ENCODE results near the gene BANF1.

Gene BANF1

GRCh38 chr11:65965986-65966762 lies 36.1 kb upstream of the BANF1 start:
- TF ChIP-seq EP300 (IDR thresholded peaks at IDR 0.05; ENCODE audit: borderline replicate concordance) (no peak), EGR1 (IDR thresholded peaks at IDR 0.05) (no peak), CEBPB (IDR thresholded peaks at IDR 0.05) (no peak), TEAD4 (IDR thresholded peaks at IDR 0.05) (no peak), YY1 (IDR thresholded peaks at IDR 0.05; ENCODE audit: low read depth) (no peak), CREB1 (IDR thresholded peaks at IDR 0.05; ENCODE audit: low read depth) (no peak), TCF12 (IDR thresholded peaks at IDR 0.05; ENCODE audit: low read depth) (no peak), RAD21 (IDR thresholded peaks at IDR 0.05; ENCODE audit: low read depth) (no peak), USF1 (IDR thresholded peaks at IDR 0.05) (no peak), NFIC (IDR thresholded peaks at IDR 0.05) (no peak), FOXM1 (IDR thresholded peaks at IDR 0.05; ENCODE audit: borderline replicate concordance, low read depth) (no peak), ZBTB7A (IDR thresholded peaks at IDR 0.05; ENCODE audit: low read depth) (no peak), TAF1 (IDR thresholded peaks at IDR 0.05; ENCODE audit: low read depth) (no peak)
- TF ChIP-seq, protein P1, sequence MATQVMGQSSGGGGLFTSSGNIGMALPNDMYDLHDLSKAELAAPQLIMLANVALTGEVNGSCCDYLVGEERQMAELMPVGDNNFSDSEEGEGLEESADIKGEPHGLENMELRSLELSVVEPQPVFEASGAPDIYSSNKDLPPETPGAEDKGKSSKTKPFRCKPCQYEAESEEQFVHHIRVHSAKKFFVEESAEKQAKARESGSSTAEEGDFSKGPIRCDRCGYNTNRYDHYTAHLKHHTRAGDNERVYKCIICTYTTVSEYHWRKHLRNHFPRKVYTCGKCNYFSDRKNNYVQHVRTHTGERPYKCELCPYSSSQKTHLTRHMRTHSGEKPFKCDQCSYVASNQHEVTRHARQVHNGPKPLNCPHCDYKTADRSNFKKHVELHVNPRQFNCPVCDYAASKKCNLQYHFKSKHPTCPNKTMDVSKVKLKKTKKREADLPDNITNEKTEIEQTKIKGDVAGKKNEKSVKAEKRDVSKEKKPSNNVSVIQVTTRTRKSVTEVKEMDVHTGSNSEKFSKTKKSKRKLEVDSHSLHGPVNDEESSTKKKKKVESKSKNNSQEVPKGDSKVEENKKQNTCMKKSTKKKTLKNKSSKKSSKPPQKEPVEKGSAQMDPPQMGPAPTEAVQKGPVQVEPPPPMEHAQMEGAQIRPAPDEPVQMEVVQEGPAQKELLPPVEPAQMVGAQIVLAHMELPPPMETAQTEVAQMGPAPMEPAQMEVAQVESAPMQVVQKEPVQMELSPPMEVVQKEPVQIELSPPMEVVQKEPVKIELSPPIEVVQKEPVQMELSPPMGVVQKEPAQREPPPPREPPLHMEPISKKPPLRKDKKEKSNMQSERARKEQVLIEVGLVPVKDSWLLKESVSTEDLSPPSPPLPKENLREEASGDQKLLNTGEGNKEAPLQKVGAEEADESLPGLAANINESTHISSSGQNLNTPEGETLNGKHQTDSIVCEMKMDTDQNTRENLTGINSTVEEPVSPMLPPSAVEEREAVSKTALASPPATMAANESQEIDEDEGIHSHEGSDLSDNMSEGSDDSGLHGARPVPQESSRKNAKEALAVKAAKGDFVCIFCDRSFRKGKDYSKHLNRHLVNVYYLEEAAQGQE (IDR thresholded peaks at IDR 0.05; ENCODE audit: low read depth): no peak
- TF ChIP-seq, protein P2, sequence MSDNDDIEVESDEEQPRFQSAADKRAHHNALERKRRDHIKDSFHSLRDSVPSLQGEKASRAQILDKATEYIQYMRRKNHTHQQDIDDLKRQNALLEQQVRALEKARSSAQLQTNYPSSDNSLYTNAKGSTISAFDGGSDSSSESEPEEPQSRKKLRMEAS (IDR thresholded peaks at IDR 0.05): no peak

GRCh38 chr11:65967329-65967934 lies 34.9 kb upstream of the BANF1 start:
- TF ChIP-seq TEAD4 (IDR thresholded peaks at IDR 0.05) (no peak), TCF12 (IDR thresholded peaks at IDR 0.05; ENCODE audit: low read depth) (no peak), CREB1 (IDR thresholded peaks at IDR 0.05; ENCODE audit: low read depth) (no peak), TAF1 (IDR thresholded peaks at IDR 0.05; ENCODE audit: low read depth) (no peak), CEBPB (IDR thresholded peaks at IDR 0.05) (no peak), ZBTB7A (IDR thresholded peaks at IDR 0.05; ENCODE audit: low read depth) (no peak), RAD21 (IDR thresholded peaks at IDR 0.05; ENCODE audit: low read depth) (no peak), EP300 (IDR thresholded peaks at IDR 0.05; ENCODE audit: borderline replicate concordance) (no peak), NFIC (IDR thresholded peaks at IDR 0.05) (no peak)
- TF ChIP-seq, protein P1 (IDR thresholded peaks at IDR 0.05; ENCODE audit: low read depth): no peak
- TF ChIP-seq, protein P2 (IDR thresholded peaks at IDR 0.05): no peak

DNA sequence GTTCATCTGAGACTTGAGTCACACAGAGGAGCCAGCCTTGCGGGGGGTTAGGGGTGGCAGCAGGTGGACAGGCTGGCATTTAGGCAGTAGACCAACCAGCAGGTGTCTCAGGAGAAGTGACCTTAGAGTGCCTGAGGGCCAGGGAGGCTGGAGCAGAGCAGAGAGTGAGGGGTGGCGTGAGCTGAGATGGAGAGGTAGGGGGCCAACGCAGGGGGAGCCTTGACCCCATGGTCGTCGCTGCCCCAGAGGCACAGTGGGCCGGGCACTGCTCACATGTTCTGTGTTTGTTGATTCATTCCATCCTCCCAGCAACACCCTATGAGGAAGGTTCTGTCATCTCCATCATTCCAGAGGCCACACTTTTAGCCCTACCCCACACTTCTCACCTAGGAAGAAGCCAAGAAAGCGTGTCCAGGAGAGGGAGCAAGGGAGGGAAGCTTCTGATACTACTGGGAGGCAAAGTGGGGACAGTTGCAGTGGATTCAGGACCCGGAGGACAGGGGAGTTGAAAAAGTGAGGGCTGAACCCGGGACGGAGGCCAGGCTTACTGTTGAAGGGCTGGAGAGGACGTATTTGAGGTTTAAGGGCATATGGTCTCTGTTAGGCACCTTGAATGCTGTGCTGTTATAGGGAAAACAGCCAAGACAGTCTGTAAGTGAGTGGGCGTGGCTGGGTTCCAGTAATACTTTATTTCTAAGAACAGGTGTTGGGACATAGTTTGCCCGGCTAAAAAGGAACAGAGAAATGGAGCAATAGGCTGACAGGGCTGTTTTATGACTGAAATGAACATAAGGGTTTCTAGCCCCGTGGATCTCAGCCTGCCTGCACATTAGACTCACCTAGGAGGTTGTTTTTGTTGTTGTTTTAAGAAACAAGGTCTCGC lies 33.5 kb upstream of the BANF1 start:
- TF ChIP-seq FOXM1 (IDR thresholded peaks at IDR 0.05; ENCODE audit: borderline replicate concordance, low read depth): no peak
- TF ChIP-seq EGR1 (IDR thresholded peaks at IDR 0.05): no peak
- no peak for TF ChIP-seq CREB1 (IDR thresholded peaks at IDR 0.05; ENCODE audit: low read depth)
- TF ChIP-seq TEAD4 (IDR thresholded peaks at IDR 0.05): no peak
- no peak for TF ChIP-seq NFIC (IDR thresholded peaks at IDR 0.05)
- no peak for TF ChIP-seq CEBPB (IDR thresholded peaks at IDR 0.05)
- TF ChIP-seq RAD21 (IDR thresholded peaks at IDR 0.05; ENCODE audit: low read depth): no peak
- no peak for TF ChIP-seq ZBTB7A (IDR thresholded peaks at IDR 0.05; ENCODE audit: low read depth)
- TF ChIP-seq USF1 (IDR thresholded peaks at IDR 0.05): no peak
- TF ChIP-seq TAF1 (IDR thresholded peaks at IDR 0.05; ENCODE audit: low read depth): no peak
- TF ChIP-seq, protein P2 (IDR thresholded peaks at IDR 0.05): no peak
- no peak for TF ChIP-seq YY1 (IDR thresholded peaks at IDR 0.05; ENCODE audit: low read depth)
- no peak for TF ChIP-seq TCF12 (IDR thresholded peaks at IDR 0.05; ENCODE audit: low read depth)
- TF ChIP-seq EP300 (IDR thresholded peaks at IDR 0.05; ENCODE audit: borderline replicate concordance): no peak
- TF ChIP-seq, protein P1 (IDR thresholded peaks at IDR 0.05; ENCODE audit: low read depth): no peak
